Activated CD4-positive, alpha-beta T cell treated with anti-CD3 and anti-CD28 coated beads for 36 hours (primary cell): ENCODE results near the gene LRPAP1. TPM values are rescaled to one million over a fixed set of nuclear protein-coding genes. Genes with fewer than 3 reads are reported as not detected.

Experiments used
- ATAC-seq: fragments of 200-7000 bp; cut with Tn5 transposase; one replicate; pipeline ENCODE4 v1.10.0; 2021; ENCODE audit warnings: mild to moderate bottlenecking, moderate library complexity
- CTCF ChIA-PET: fragments of 350-600 bp; sonication (Branson Sonifier 250); formaldehyde crosslinking; loops from one replicate; lab custom pipeline; 2021; ENCODE audit warnings: antibody characterized with exemption; lab: Charles Lee
- POLR2A ChIA-PET: fragments of 350-600 bp; sonication (Branson Sonifier 250); formaldehyde crosslinking; loops from one replicate; lab custom pipeline; 2021; ENCODE audit warnings: antibody characterized with exemption, inconsistent platforms; lab: Charles Lee
- DNase-seq: peaks from one replicate; pipeline ENCODE4 v3.0.0-alpha.2; 2020
- H3K27ac Mint-ChIP-seq: one replicate; pipeline ENCODE4 v1.8.0; 2021; ENCODE audit warnings: mixed read lengths
- H3K27me3 Mint-ChIP-seq: one replicate; pipeline ENCODE4 v1.8.0; 2021; ENCODE audit warnings: mixed read lengths
- H3K36me3 Mint-ChIP-seq: one replicate; pipeline ENCODE4 v1.8.0; 2021; ENCODE audit warnings: low read depth, mixed read lengths
- H3K4me1 Mint-ChIP-seq: one replicate; pipeline ENCODE4 v1.8.0; 2021; ENCODE audit warnings: mixed read lengths
- H3K4me3 Mint-ChIP-seq: one replicate; pipeline ENCODE4 v1.8.0; 2021; ENCODE audit warnings: mild to moderate bottlenecking, moderate library complexity, mixed read lengths
- H3K9me3 Mint-ChIP-seq: one replicate; pipeline ENCODE4 v1.8.0; 2021; ENCODE audit warnings: low read depth, mixed read lengths
- intact Hi-C, 2 experiments: fragments of 100-400 bp; cut with DNase I in 1 of 2; cut with micrococcal nuclease in 1 of 2; formaldehyde crosslinking; loops; one replicate each; pipeline versions ENCODE4 v1.14.2 to v1.15.1; 2022 to 2024; cut with DNase I, micrococcal nuclease
- total RNA-seq, 2 experiments: library from RNA; stranded (reverse); gene quantifications; one replicate each; pipeline ENCODE4 v1.2.3, GENCODE V29; 2021

LRPAP1 gene
- total RNA-seq, 2 experiments from 2014 or later, result 50.8 to 53.4 TPM

- DNase-seq (no peak), ATAC-seq (no peak)
- no peaks in the 10 kb centered on the region for H3K27me3 Mint-ChIP-seq
- H3K4me1 Mint-ChIP-seq, result no peaks in the 10 kb centered on the region
- H3K9me3 Mint-ChIP-seq, result no peaks in the 10 kb centered on the region
- POLR2A ChIA-PET, result no interaction called here
- CTCF ChIA-PET, result no interaction called here
- no peak overlapping the region for H3K4me3 Mint-ChIP-seq
- H3K36me3 Mint-ChIP-seq, result peaks cover 19% of the 10 kb centered on the region
- no peak overlapping the region for H3K27ac Mint-ChIP-seq
- intact Hi-C loops, result no loop called here
These were observed 9.9 kb downstream of the LRPAP1 start for GRCh38 chr4:3522326-3522640.

DNA sequence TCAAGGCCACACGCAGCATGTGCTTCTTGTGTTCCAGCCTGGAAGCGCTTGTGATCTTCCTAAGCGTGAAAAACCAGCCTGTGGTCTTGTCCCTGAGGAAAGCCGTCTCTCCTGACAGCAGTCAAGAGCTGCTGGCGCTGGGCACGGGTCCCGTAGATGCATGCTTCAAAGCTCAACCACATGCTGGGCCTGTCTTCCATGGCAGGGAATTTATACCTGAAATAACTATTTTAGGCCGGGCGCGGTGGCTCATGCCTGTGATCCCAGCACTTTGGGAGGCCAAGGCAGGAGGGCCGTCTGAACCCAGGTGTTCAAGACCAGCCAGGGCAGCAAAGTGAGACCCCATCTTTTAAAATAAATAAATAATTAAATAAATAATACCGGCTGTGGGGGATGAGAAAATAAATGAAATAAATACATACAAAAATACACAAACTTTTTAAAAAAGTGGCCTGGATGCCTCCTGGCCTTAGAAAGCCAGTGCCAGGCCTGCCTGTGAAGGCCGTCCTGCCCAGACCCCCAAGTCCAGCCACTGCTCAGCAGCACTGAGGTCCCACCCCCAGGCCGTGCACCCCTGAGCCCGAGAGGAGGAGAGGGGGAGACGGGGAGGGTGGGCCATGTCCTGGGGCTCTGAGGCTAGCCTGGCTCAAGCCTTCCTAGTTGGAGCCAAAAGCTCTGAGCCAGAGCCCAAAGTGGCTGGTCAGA is 10.4 kb downstream of the LRPAP1 start:
- POLR2A ChIA-PET, result no interaction called here
- H3K36me3 Mint-ChIP-seq, result peaks cover 20% of the 10 kb centered on the region
- intact Hi-C loops, result no loop called here

DNA sequence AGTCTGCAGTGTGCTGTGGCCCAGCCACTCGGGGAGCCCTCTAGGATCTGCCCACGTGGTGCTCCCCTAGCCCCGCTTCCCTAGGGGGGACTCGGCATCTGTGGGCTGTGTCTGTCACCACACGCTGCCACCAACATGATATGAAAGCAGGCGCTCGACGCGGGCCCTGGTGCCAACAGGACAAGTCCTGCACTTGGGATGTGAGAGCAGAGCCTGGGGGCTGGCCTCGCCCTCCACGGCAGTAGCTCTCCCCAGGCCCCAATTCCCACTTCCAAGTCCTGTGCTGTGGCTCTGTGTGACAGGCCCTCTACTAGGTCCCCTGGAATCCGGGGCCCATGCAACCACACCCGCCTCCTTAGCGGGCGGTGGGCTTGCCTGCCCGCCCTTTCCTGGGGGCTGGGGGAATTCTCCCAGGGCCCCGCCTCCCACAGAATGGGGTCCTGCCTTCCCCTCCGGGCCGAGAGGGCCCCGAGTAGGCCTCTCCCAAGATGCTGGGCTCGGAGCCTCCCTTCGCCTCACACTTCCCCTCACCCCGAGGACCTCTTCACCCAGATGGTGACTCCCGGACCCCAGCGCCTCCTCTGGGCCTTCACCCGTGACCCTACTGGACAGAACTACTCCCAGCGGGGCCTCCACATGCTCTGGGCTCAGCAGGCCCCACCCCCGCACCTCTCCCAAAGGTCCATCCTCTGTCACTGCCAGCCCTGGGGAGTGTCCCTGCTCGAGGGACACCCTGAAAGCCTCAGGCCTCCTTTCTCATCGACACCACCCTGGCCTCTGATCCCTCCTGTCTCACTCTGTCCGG is 11.2 kb downstream of the LRPAP1 start:
- ATAC-seq (no peak), DNase-seq (no peak)
- Mint-ChIP-seq H3K4me3 (no peak overlapping the region), H3K9me3 (no peaks in the 10 kb centered on the region), H3K27ac (no peak overlapping the region), H3K4me1 (no peaks in the 10 kb centered on the region), H3K36me3 (peaks cover 20% of the 10 kb centered on the region), H3K27me3 (no peaks in the 10 kb centered on the region)
- ChIA-PET CTCF (no interaction called here), POLR2A (no interaction called here)
- intact Hi-C loops, result no loop called here

More for the DNA sequence above, 10.4 kb downstream of the LRPAP1 start:
- Mint-ChIP-seq H3K27me3 (no peaks in the 10 kb centered on the region), H3K4me3 (no peak overlapping the region), H3K4me1 (no peaks in the 10 kb centered on the region), H3K27ac (no peak overlapping the region), H3K9me3 (no peaks in the 10 kb centered on the region)
- CTCF ChIA-PET, result no interaction called here
- DNase-seq (no peak), ATAC-seq (no peak)

GRCh38 chr4:3520276-3520675 is 11.9 kb downstream of the LRPAP1 start:
- no peak overlapping the region for H3K4me3 Mint-ChIP-seq
- ChIA-PET POLR2A (no interaction called here), CTCF (no interaction called here)
- intact Hi-C loops, result no loop called here
- H3K4me1 Mint-ChIP-seq, result no peaks in the 10 kb centered on the region
- no peak overlapping the region for H3K27ac Mint-ChIP-seq
- no peaks in the 10 kb centered on the region for H3K27me3 Mint-ChIP-seq
- no peaks in the 10 kb centered on the region for H3K9me3 Mint-ChIP-seq
- ATAC-seq (no peak), DNase-seq (no peak)
- H3K36me3 Mint-ChIP-seq, result peaks cover 24% of the 10 kb centered on the region

- no peaks in the 10 kb centered on the region for H3K27me3 Mint-ChIP-seq
- POLR2A ChIA-PET, result interaction anchor here (1.0 kb wide), 1 partner anchor 10 kb away, joined by 4 read pairs; no protein-coding TSS in a partner anchor
- H3K4me3 Mint-ChIP-seq, result no peak overlapping the region
- CTCF ChIA-PET, result no interaction called here
- DNase-seq, result peak; percentile 1
- intact Hi-C loops, result no loop called here
- H3K4me1 Mint-ChIP-seq, result no peaks in the 10 kb centered on the region
- no peak for ATAC-seq
- H3K9me3 Mint-ChIP-seq, result no peaks in the 10 kb centered on the region
- H3K27ac Mint-ChIP-seq, result no peak overlapping the region
- H3K36me3 Mint-ChIP-seq, result peaks cover 25% of the 10 kb centered on the region
These were observed 12.6 kb downstream of the LRPAP1 start for GRCh38 chr4:3519468-3520264.

DNA sequence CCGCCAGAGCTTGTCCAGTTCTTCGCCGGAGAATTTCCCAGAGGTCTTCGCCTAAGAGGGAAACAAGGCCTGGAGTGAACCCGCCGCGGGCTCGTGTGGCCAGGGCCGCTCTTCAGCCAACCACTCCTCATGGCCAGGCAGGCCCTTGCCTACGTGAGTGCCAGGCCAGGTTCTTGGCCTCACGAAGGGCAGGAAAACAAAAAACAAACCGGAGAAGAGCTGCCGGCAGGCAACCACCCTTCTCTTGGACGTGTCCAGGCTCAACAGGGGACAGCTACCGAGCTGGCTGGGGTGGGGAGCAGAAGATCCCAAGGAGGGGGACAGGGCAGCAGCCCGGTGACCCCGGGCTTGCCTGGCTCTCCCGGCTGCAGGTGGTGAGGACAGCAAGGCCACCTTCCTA is 13.3 kb downstream of the LRPAP1 start:
- ATAC-seq, result no peak
- Mint-ChIP-seq H3K36me3 (peaks cover 28% of the 10 kb centered on the region), H3K4me3 (no peak overlapping the region), H3K27me3 (no peaks in the 10 kb centered on the region), H3K9me3 (no peaks in the 10 kb centered on the region), H3K27ac (no peak overlapping the region), H3K4me1 (no peaks in the 10 kb centered on the region)
- intact Hi-C loops, result no loop called here
- CTCF ChIA-PET, result no interaction called here
- POLR2A ChIA-PET, result interaction anchor here (1.0 kb wide), 1 partner anchor 10 kb away, joined by 4 read pairs; no protein-coding TSS in a partner anchor
- no peak for DNase-seq

GRCh38 chr4:3518511-3518880 is 13.7 kb downstream of the LRPAP1 start:
- ChIA-PET CTCF (no interaction called here), POLR2A (no interaction called here)
- ATAC-seq (no peak), DNase-seq (no peak)
- H3K27ac Mint-ChIP-seq, result no peak overlapping the region
- no peaks in the 10 kb centered on the region for H3K4me1 Mint-ChIP-seq
- H3K4me3 Mint-ChIP-seq, result no peak overlapping the region
- no peaks in the 10 kb centered on the region for H3K27me3 Mint-ChIP-seq
- intact Hi-C loops, result no loop called here
- H3K9me3 Mint-ChIP-seq, result no peaks in the 10 kb centered on the region
- peaks cover 31% of the 10 kb centered on the region for H3K36me3 Mint-ChIP-seq

DNA sequence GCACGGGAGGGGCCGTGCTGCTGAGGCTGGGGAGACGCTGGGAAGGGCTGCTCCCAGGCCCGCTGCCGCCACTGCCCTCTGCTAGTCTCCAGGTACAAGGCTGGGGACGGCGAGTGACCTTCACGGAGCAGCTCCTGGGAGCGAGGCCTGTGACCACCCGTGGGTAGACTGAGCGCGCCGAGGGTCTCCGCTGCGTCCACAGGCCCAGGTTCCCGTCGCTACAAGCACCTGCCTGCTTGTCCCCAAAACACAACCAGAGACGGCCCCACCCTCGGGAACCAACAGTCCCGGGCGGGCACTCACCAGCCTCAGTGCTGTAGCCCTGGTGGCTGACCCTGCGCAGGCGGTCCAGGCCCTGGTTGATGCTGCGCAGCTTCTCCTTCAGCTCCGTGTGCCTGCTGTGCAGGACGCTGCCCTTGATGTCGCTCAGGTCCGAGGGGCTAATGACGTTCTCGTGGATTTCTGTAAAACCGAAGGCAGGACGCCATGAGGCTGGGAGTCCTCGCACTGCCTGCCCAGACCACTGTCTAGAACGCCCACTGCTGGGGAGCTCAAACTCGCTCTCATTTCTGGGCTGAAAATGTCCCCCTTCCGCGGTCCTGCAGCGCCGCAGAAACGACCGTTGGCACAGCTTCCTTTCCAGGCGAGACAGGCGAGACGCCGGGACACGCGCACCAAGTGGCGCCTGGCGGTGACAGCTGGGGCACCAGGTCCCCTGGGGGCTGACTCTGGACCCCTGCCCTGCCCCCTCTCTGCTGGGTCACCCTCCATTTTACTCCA is 14.3 kb downstream of the LRPAP1 start:
- Mint-ChIP-seq H3K4me3 (no peak overlapping the region), H3K27ac (no peak overlapping the region), H3K9me3 (no peaks in the 10 kb centered on the region), H3K36me3 (peaks cover 34% of the 10 kb centered on the region), H3K4me1 (no peaks in the 10 kb centered on the region), H3K27me3 (no peaks in the 10 kb centered on the region)
- DNase-seq, result no peak
- intact Hi-C loops, result no loop called here
- ChIA-PET POLR2A (no interaction called here), CTCF (interaction anchor here (0.6 to 0.7 kb wide), 2 partner anchors 362 to 367 kb away, joined by 3 to 4 read pairs; no protein-coding TSS in a partner anchor)
- no peak for ATAC-seq

- Mint-ChIP-seq H3K4me1 (no peaks in the 10 kb centered on the region), H3K4me3 (no peak overlapping the region), H3K36me3 (peaks cover 42% of the 10 kb centered on the region), H3K9me3 (no peaks in the 10 kb centered on the region), H3K27me3 (no peaks in the 10 kb centered on the region), H3K27ac (peak overlapping the region; percentile 19)
- intact Hi-C loops, result no loop called here
- no peak for DNase-seq
- ChIA-PET POLR2A (no interaction called here), CTCF (interaction anchor here (0.7 kb wide), 1 partner anchor 363 kb away, joined by 3 read pairs; no protein-coding TSS in a partner anchor)
- no peak for ATAC-seq
These were observed 15.1 kb downstream of the LRPAP1 start for GRCh38 chr4:3516836-3517730.

DNA sequence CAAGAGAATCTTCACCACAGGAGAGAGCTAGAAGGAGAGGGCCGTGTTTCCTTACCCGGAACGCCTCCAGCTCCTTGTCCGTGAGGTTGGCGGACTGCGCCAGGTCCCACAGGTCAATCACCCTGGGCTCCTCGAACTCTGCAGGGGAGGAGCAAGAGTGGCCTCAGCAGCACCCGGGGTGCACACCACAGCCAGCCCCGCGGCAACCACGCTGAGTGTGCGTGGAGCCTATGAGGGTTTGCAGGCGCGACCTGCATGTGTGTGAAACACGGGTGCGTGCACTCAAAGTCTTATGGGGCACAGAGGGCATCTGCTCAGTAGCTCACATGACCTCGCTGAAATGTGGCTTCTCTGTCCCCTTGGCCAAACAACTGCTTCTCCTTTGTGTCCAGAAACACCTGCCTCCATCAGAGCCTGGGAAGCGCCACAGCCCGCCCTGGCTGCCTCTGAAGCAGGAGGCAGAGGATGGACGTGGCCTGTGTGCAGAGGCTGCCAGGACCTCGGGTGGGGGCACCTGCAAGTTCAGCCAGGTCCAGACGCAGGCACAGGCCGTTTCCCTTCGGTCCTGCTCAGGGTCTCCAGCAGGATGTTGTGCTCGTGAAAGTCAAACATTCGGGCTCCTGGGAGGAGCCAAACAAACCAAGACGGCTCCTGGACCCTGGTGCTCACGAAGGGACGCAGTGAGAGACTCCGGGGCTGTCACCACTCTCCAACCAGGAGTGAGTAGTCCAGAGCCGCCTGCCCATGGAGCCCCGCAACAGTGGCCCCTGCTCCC is 16.0 kb downstream of the LRPAP1 start:
- no peaks in the 10 kb centered on the region for H3K9me3 Mint-ChIP-seq
- no peak overlapping the region for H3K27ac Mint-ChIP-seq
- no peaks in the 10 kb centered on the region for H3K27me3 Mint-ChIP-seq
- ATAC-seq, result no peak
- H3K4me3 Mint-ChIP-seq, result no peak overlapping the region
- peaks cover 45% of the 10 kb centered on the region for H3K36me3 Mint-ChIP-seq
- intact Hi-C loops, result no loop called here
- POLR2A ChIA-PET, result no interaction called here
- CTCF ChIA-PET, result no interaction called here
- DNase-seq, result no peak
- H3K4me1 Mint-ChIP-seq, result no peaks in the 10 kb centered on the region
